ENCODE results near the gene THEMIS. TPM values are rescaled to one million over a fixed set of nuclear protein-coding genes. Genes with fewer than 3 reads are reported as not detected.

Gene THEMIS
- total RNA-seq, 4 donors from 2014 or later: 1.1 to 6.0 (median 3.9) TPM

GRCh38 chr6:127816643-127817042, 84.2 kb downstream of the THEMIS start:
- in situ Hi-C loops (cut with MboI; ENCODE audit: low pct_ligation_motif_present in 1 of 4, low pct_unique_long_range_greater_than_20kb in 1 of 4, low sequenced_read_pairs in 3 of 4) (no loop called here), intact Hi-C loops (cut with DNase I; ENCODE audit: low total_unique reads) (no loop called here)
- Histone ChIP-seq H3K4me3 (no peak overlapping the region), H3K27ac (no peak overlapping the region), H3K36me3 (no peaks in the 10 kb centered on the region), H3K9me3 (no peaks in the 10 kb centered on the region), H3K27me3 (no peaks in the 10 kb centered on the region), H3K4me1 (no peaks in the 10 kb centered on the region)
- TF ChIP-seq EP300 (IDR thresholded peaks at IDR 0.05; ENCODE audit: low read depth): no peak
- TF ChIP-seq POLR2AphosphoS5 (IDR thresholded peaks at IDR 0.05): no peak
- TF ChIP-seq CTCF (IDR thresholded peaks at IDR 0.05): no peak
- TF ChIP-seq POLR2A (IDR thresholded peaks at IDR 0.05): no peak
- 73 to 77% methylated on average over 2 to 4 of the region's 4 CpGs for WGBS, 2 donors (ENCODE audit: low coverage in 1 of 2)
- DNase-seq: no peak

GRCh38 chr6:127813699-127814027, 87.2 kb downstream of the THEMIS start:
- no peak for DNase-seq
- Histone ChIP-seq H3K27ac (no peak overlapping the region), H3K27me3 (no peaks in the 10 kb centered on the region), H3K9me3 (no peaks in the 10 kb centered on the region), H3K36me3 (no peaks in the 10 kb centered on the region), H3K4me3 (no peak overlapping the region), H3K4me1 (no peaks in the 10 kb centered on the region)
- WGBS, 2 donors (ENCODE audit: low coverage in 1 of 2): 82 to 85% methylated on average over 5 of the region's 5 CpGs
- in situ Hi-C loops (cut with MboI; ENCODE audit: low pct_ligation_motif_present in 1 of 4, low pct_unique_long_range_greater_than_20kb in 1 of 4, low sequenced_read_pairs in 3 of 4): no loop called here
- intact Hi-C loops (cut with DNase I; ENCODE audit: low total_unique reads): no loop called here
- no peak for TF ChIP-seq CTCF (IDR thresholded peaks at IDR 0.05)
- no peak for TF ChIP-seq POLR2A (IDR thresholded peaks at IDR 0.05)
- TF ChIP-seq EP300 (IDR thresholded peaks at IDR 0.05; ENCODE audit: low read depth): no peak
- no peak for TF ChIP-seq POLR2AphosphoS5 (IDR thresholded peaks at IDR 0.05)

GRCh38 chr6:127812985-127813698, 87.7 kb downstream of the THEMIS start:
- Histone ChIP-seq H3K27ac (no peak overlapping the region), H3K4me1 (no peaks in the 10 kb centered on the region), H3K9me3 (no peaks in the 10 kb centered on the region), H3K4me3 (no peak overlapping the region), H3K36me3 (no peaks in the 10 kb centered on the region), H3K27me3 (no peaks in the 10 kb centered on the region)
- no peak for TF ChIP-seq POLR2A (IDR thresholded peaks at IDR 0.05)
- no peak for TF ChIP-seq CTCF (IDR thresholded peaks at IDR 0.05)
- no peak for TF ChIP-seq EP300 (IDR thresholded peaks at IDR 0.05; ENCODE audit: low read depth)
- TF ChIP-seq POLR2AphosphoS5 (IDR thresholded peaks at IDR 0.05): no peak
- DNase-seq: no peak
- in situ Hi-C loops (cut with MboI; ENCODE audit: low pct_ligation_motif_present in 1 of 4, low pct_unique_long_range_greater_than_20kb in 1 of 4, low sequenced_read_pairs in 3 of 4): no loop called here
- 80 to 92% methylated on average over 5 to 16 of the region's 16 CpGs for WGBS, 2 donors (ENCODE audit: low coverage in 1 of 2)
- intact Hi-C loops (cut with DNase I; ENCODE audit: low total_unique reads): no loop called here

GRCh38 chr6:127811900-127812570, 88.8 kb downstream of the THEMIS start:
- no peaks in the 10 kb centered on the region for H3K27me3 ChIP-seq
- H3K4me3 ChIP-seq: no peak overlapping the region
- TF ChIP-seq POLR2AphosphoS5 (IDR thresholded peaks at IDR 0.05) (no peak), EP300 (IDR thresholded peaks at IDR 0.05; ENCODE audit: low read depth) (no peak), CTCF (IDR thresholded peaks at IDR 0.05) (no peak), POLR2A (IDR thresholded peaks at IDR 0.05) (no peak)
- intact Hi-C loops (cut with DNase I; ENCODE audit: low total_unique reads): no loop called here
- 43 to 67% methylated on average over 4 of the region's 4 CpGs for WGBS, 2 donors (ENCODE audit: low coverage in 1 of 2)
- H3K36me3 ChIP-seq: no peaks in the 10 kb centered on the region
- no peak overlapping the region for H3K27ac ChIP-seq
- H3K4me1 ChIP-seq: no peaks in the 10 kb centered on the region
- in situ Hi-C loops (cut with MboI; ENCODE audit: low pct_ligation_motif_present in 1 of 4, low pct_unique_long_range_greater_than_20kb in 1 of 4, low sequenced_read_pairs in 3 of 4): no loop called here
- no peaks in the 10 kb centered on the region for H3K9me3 ChIP-seq
- DNase-seq: no peak
